HG03196 (cell line): Measurements from ENCODE around the gene ARHGAP29.

Experiments used
- ATAC-seq: cut with Tn5 transposase; IDR thresholded peaks from one replicate; pipeline ENCODE4 v1.9.1; 2021; ENCODE audit not compliant: unreplicated experiment

ARHGAP29 gene

DNA sequence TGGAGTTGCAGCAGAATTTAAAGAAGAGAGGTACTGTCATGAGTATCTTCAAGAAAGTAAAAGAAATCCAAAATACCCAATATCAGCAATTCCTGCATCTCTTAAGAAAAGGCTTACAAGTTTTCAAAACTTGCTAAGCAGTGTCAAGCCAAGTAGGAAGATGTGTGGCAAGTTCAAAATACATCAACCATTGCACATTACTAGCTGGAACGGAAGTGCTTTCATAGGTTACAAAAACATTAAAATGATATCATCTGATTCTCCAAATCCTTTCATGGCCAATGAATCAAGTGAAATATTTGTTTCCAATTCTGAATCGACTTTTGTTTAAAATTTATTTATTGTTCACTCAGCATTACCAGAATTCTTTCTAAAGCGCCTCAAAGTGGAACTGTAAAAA lies 110.7 kb downstream of the ARHGAP29 start:
- no peak for ATAC-seq

DNA sequence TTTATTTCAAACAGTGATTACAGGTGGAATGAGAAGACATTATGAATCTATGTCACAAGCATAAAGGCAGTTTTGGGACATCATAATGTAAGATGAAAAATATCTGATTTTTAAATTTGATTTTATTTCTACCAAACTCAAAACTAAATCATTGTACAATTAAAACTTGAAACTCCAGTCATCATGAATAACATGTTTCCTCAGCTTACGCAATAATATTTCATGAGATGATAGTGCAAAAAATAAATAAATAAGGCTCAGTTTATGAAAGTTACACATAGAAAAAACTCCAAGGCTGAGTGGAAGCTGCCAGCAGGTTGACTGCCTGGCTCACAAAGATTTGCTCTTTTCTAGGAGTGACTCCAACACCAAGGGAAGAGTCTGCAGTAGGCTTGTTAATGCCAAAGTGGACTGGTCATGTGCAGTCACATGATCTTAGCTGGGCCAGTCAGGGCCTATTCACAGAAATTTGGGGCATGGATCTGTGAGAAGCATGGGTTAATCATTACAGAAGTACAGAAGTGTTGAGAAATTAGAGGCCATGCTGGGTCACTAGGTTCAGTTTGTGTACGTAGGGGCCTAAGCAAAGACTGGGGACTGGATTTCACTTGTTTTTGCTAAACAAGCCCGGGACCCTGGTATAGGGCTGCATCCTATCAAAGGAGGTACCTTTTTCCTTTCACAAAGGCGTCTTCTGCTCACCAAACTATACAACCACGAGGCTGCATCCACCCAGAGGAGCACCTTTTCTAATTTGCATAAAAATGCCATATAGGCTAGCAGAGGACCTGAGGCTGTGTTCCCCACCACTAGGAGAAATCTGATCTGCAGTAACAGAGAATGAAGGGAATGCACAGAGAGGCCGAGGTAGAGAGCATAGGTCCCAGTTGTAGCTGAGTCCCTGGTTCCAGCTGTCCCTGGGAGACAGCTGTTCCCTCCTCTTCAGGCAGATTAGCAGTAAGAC lies 111.6 kb downstream of the ARHGAP29 start:
- no peak for ATAC-seq

DNA sequence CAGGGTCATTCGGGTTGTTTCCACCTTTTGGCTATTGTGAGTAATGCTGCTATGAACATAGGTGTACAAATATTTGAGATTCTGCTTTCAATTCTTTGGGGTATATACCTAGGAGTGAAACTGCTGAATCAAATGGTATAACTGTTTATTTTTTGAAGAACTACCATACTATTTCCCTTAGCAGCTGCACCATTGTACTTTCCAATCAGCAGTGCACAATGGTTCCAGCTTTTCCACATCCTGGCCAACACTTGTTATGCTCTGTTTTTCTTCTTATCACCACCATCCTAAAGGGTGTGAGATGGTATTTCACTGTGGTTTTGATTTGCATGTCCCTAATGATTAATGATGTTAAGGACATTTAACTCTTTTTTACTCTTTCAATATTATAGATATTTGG lies 112.8 kb downstream of the ARHGAP29 start:
- ATAC-seq = no peak

- ATAC-seq = no peak
Observed at GRCh38 chr1:94122201-94122970, 115.0 kb downstream of the ARHGAP29 start.
